Suprapubic skin (tissue), 3 donors: ENCODE measurements around the gene TGFBR3.

Experiments used
- CTCF ChIP-seq, 2 donors: fragments of 200-600 bp in 1 of 2; fragments of 450-650 bp in 1 of 2; sonication (generic) in 1 of 2; IDR thresholded peaks; one replicate each; pipeline ENCODE4 v1.5.1; 2016 to 2019; ENCODE audit warnings: antibody characterized with exemption in 2 of 2, mild to moderate bottlenecking in 1 of 2, moderate library complexity in 1 of 2
- POLR2A ChIP-seq, 2 donors: fragments of 450-650 bp; IDR thresholded peaks; one replicate each; pipeline ENCODE4 v1.6.1; 2017; ENCODE audit warnings: antibody characterized with exemption in 2 of 2, mild to moderate bottlenecking in 2 of 2, moderate library complexity in 2 of 2

- TF ChIP-seq POLR2A (IDR thresholded peaks at IDR 0.05) (no peak), CTCF (IDR thresholded peaks at IDR 0.05) (no peak)
Observed at GRCh38 chr1:91714867-91715381, 171.0 kb downstream of the TGFBR3 start.
